ENCODE results near the gene SLC7A7.

The SLC7A7 gene

GRCh38 chr14:22813145-22813544 lies 2.1 kb downstream of the SLC7A7 start:
- TF ChIP-seq CTCF (conservative IDR thresholded peaks at IDR 0.05; ENCODE audit: low read length) (no peak), EZH2phosphoT487 (IDR thresholded peaks at IDR 0.05; ENCODE audit: borderline replicate concordance) (no peak)
- Histone ChIP-seq H3K36me3 (ENCODE audit: insufficient read depth, low read length) (no peaks in the 10 kb centered on the region), H3K4me1 (ENCODE audit: insufficient read depth, low read length, poor library complexity, severe bottlenecking) (peaks cover 9% of the 10 kb centered on the region), H3K27me3 (ENCODE audit: insufficient read depth, low read length, poor library complexity, severe bottlenecking) (no peaks in the 10 kb centered on the region), H3K79me2 (ENCODE audit: insufficient read depth, low read length) (no peaks in the 10 kb centered on the region), H2AFZ (ENCODE audit: low read length) (no peak overlapping the region), H4K20me1 (ENCODE audit: insufficient read depth, low read length, poor library complexity, severe bottlenecking) (no peaks in the 10 kb centered on the region), H3K4me3 (ENCODE audit: low read length, poor library complexity, severe bottlenecking) (no peak overlapping the region), H3K9me3 (ENCODE audit: insufficient read depth, low read depth, low read length) (no peaks in the 10 kb centered on the region), H3K4me2 (ENCODE audit: low read depth, low read length, poor library complexity, severe bottlenecking) (no peak overlapping the region), H3F3A (ENCODE audit: low read depth) (no peaks in the 10 kb centered on the region), H3K9me2 (replicated peaks; ENCODE audit: low read depth, low read length) (no peaks in the 10 kb centered on the region), H3K9ac (ENCODE audit: low read depth, low read length, poor library complexity, severe bottlenecking) (no peak overlapping the region)

GRCh38 chr14:22812744-22813143 lies 2.5 kb downstream of the SLC7A7 start:
- H3K9ac ChIP-seq (ENCODE audit: low read depth, low read length, poor library complexity, severe bottlenecking), result no peak overlapping the region
- no peaks in the 10 kb centered on the region for H3K79me2 ChIP-seq (ENCODE audit: insufficient read depth, low read length)
- H3K4me2 ChIP-seq (ENCODE audit: low read depth, low read length, poor library complexity, severe bottlenecking), result no peak overlapping the region
- H2AFZ ChIP-seq (ENCODE audit: low read length), result no peak overlapping the region
- H3K4me3 ChIP-seq (ENCODE audit: low read length, poor library complexity, severe bottlenecking), result no peak overlapping the region
- H3K9me3 ChIP-seq (ENCODE audit: insufficient read depth, low read depth, low read length), result no peaks in the 10 kb centered on the region
- H3K9me2 ChIP-seq (replicated peaks; ENCODE audit: low read depth, low read length), result no peaks in the 10 kb centered on the region
- peaks cover 9% of the 10 kb centered on the region for H3K4me1 ChIP-seq (ENCODE audit: insufficient read depth, low read length, poor library complexity, severe bottlenecking)
- TF ChIP-seq CTCF (conservative IDR thresholded peaks at IDR 0.05; ENCODE audit: low read length), result no peak
- TF ChIP-seq EZH2phosphoT487 (IDR thresholded peaks at IDR 0.05; ENCODE audit: borderline replicate concordance), result no peak
- no peaks in the 10 kb centered on the region for H4K20me1 ChIP-seq (ENCODE audit: insufficient read depth, low read length, poor library complexity, severe bottlenecking)
- no peaks in the 10 kb centered on the region for H3K36me3 ChIP-seq (ENCODE audit: insufficient read depth, low read length)
- H3F3A ChIP-seq (ENCODE audit: low read depth), result no peaks in the 10 kb centered on the region
- H3K27me3 ChIP-seq (ENCODE audit: insufficient read depth, low read length, poor library complexity, severe bottlenecking), result no peaks in the 10 kb centered on the region

GRCh38 chr14:22811722-22812121 lies 3.5 kb downstream of the SLC7A7 start:
- Histone ChIP-seq H4K20me1 (ENCODE audit: insufficient read depth, low read length, poor library complexity, severe bottlenecking) (no peaks in the 10 kb centered on the region), H3K79me2 (ENCODE audit: insufficient read depth, low read length) (no peaks in the 10 kb centered on the region), H3K9ac (ENCODE audit: low read depth, low read length, poor library complexity, severe bottlenecking) (no peak overlapping the region), H3F3A (ENCODE audit: low read depth) (no peaks in the 10 kb centered on the region), H3K36me3 (ENCODE audit: insufficient read depth, low read length) (no peaks in the 10 kb centered on the region), H3K27me3 (ENCODE audit: insufficient read depth, low read length, poor library complexity, severe bottlenecking) (no peaks in the 10 kb centered on the region), H3K4me1 (ENCODE audit: insufficient read depth, low read length, poor library complexity, severe bottlenecking) (peaks cover 9% of the 10 kb centered on the region), H3K9me3 (ENCODE audit: insufficient read depth, low read depth, low read length) (no peaks in the 10 kb centered on the region), H2AFZ (ENCODE audit: low read length) (no peak overlapping the region), H3K4me2 (ENCODE audit: low read depth, low read length, poor library complexity, severe bottlenecking) (no peak overlapping the region), H3K4me3 (ENCODE audit: low read length, poor library complexity, severe bottlenecking) (no peak overlapping the region), H3K9me2 (replicated peaks; ENCODE audit: low read depth, low read length) (no peaks in the 10 kb centered on the region)
- TF ChIP-seq CTCF (conservative IDR thresholded peaks at IDR 0.05; ENCODE audit: low read length) (no peak), EZH2phosphoT487 (IDR thresholded peaks at IDR 0.05; ENCODE audit: borderline replicate concordance) (no peak)

Measured in Loucy (cell line).